ENCODE measurements around the gene CDK4. TPM values are rescaled to one million over a fixed set of nuclear protein-coding genes. Genes with fewer than 3 reads are reported as not detected.
A peak's percentile ranks its signal among the peaks of the same experiment; 100 is the strongest.

CDK4 gene
- total RNA-seq, 1 donor from 2014 or later, result 193 TPM

DNA sequence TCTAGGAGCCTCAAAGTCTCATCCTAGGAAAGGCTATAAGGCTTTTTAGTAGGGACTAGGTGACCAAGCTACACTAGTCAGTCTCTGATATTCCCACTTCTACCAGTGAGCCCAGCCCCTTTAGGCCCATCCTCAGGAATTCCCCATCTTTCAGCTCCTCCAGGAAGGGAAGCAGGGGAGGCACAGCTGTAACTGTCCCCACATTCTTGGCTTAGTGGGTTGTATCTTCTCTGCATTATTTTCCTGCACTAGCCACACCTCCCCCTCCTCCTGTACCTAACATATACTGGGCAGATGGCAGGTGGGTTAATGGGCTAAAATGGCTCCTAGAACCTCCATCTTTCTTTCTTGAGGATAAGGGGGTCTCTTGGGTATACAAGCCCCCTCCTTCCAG lies 15.2 kb upstream of the CDK4 start:
- H3K27me3 Mint-ChIP-seq, result peaks cover 62% of the 10 kb centered on the region
- TF ChIP-seq CTCF (conservative IDR thresholded peaks at IDR 0.05), result no peak
- H3K27ac Mint-ChIP-seq, result no peak overlapping the region
- no peaks in the 10 kb centered on the region for H3K9me3 Mint-ChIP-seq
- no peak for DNase-seq (ENCODE audit: extremely low spot score, unreplicated experiment)
- H3K4me1 Mint-ChIP-seq (ENCODE audit: unreplicated experiment), result peaks cover 22% of the 10 kb centered on the region
- no peak overlapping the region for H3K4me3 Mint-ChIP-seq
- peaks cover 22% of the 10 kb centered on the region for H3K36me3 Mint-ChIP-seq

DNA sequence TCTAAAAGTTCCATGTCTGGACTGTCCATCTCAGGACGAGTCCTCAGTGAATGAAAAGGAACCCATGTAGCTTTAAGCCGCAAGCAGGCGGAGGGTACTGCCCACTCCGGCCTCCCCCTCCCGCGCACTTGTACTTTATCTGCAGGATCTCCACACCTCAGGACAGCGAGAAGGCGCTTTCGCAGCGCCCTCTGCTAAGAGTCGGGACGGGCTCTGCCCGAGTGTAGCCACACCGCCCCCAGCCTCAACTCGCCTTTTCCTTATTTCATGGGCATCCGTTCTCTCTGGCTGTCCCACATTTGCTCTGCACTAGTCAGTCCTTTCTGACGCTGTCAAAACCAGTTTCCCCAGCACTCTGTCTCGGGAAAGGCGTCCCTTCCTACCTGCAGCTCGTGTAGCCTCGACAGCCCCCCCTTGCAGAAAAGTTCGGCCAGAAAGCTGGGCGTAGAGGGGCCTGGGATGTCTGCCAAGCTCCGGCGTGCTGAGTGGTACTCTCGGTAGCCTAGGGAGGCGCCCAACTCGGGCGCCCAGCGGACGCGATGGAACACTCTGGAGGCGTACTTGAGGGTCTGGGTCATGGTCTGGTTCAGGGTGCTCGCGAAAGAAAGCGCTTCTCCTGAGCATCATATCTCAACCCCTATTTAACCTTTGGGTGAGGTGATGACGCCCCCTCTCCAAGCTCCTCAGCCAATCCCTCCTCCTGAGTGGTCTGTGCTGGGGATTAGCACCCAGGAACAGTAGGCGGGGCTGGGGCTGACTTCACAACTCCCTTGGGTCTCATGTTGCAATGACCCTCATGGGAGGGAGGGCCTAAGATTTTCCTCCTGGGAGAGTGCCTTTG lies 14.6 kb upstream of the CDK4 start, which contains the start of gene CYP27B1:
TSS of gene CYP27B1 (minus strand) at position 615 of the 841 bp plus-strand sequence. CDS start at position 578, 37 bp downstream.
- no peak within 1 kb of the TSS for H3K27ac Mint-ChIP-seq
- H3K9me3 Mint-ChIP-seq, result no peaks in the 10 kb centered on the region
- H3K4me1 Mint-ChIP-seq (ENCODE audit: unreplicated experiment), result peaks cover 19% of the 10 kb centered on the region
- peak within 1 kb of the TSS; percentile 70 for H3K4me3 Mint-ChIP-seq
- peaks cover 68% of the 10 kb centered on the region for H3K27me3 Mint-ChIP-seq
- DNase-seq (ENCODE audit: extremely low spot score, unreplicated experiment), result no peak
- no peak for TF ChIP-seq CTCF (conservative IDR thresholded peaks at IDR 0.05)
- peaks cover 22% of the 10 kb centered on the region for H3K36me3 Mint-ChIP-seq

GRCh38 chr12:57765698-57766463 lies 13.8 kb upstream of the CDK4 start:
- peaks cover 11% of the 10 kb centered on the region for H3K4me1 Mint-ChIP-seq (ENCODE audit: unreplicated experiment)
- no peak for DNase-seq (ENCODE audit: extremely low spot score, unreplicated experiment)
- no peak for TF ChIP-seq CTCF (conservative IDR thresholded peaks at IDR 0.05)
- peak overlapping the region; percentile 70 for H3K4me3 Mint-ChIP-seq
- no peak overlapping the region for H3K27ac Mint-ChIP-seq
- H3K36me3 Mint-ChIP-seq, result peaks cover 22% of the 10 kb centered on the region
- H3K27me3 Mint-ChIP-seq, result peaks cover 75% of the 10 kb centered on the region
- no peaks in the 10 kb centered on the region for H3K9me3 Mint-ChIP-seq

DNA sequence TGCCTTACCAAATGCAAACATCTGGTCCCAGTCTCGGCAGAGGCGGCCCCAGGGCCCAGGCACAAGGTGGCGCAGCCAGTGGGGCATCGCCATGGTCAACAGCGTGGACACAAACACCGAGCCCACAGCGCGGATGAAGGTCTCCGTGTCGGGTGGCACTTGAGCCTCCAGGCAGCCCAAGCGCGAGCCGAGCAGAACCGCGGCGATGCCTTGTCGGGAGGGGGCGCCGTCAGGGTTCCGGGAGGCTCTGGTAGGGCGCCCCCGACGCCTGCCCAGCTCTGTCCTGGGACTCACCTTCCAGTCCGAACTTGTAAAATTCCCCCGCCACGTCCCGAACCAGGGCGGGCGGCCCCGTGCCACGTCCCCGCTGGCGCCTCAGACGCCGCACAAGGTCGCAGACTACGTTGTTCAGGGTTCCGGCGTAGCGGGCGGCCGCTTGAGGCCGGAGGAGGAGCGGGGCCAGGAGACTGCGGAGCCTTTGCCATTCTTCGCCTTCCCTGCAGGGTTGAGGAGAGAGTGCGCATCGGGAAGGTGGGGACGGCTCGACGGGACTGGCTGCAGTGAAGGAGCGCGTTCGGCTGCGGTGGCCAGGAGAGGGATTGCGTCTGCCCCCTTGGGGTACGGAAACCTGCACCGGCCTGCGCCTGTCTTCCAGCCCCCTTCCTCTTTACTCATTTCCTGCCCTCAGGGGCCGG lies 13.0 kb upstream of the CDK4 start:
- DNase-seq (ENCODE audit: extremely low spot score, unreplicated experiment), result no peak
- Mint-ChIP-seq H3K27me3 (peaks cover 82% of the 10 kb centered on the region), H3K4me1 (ENCODE audit: unreplicated experiment) (peaks cover 6% of the 10 kb centered on the region)

More for the DNA sequence above, 13.0 kb upstream of the CDK4 start:
- Mint-ChIP-seq H3K27ac (no peak overlapping the region), H3K9me3 (no peaks in the 10 kb centered on the region), H3K36me3 (peaks cover 17% of the 10 kb centered on the region), H3K4me3 (peak overlapping the region; percentile 65)
- peak; percentile 28 for TF ChIP-seq CTCF (conservative IDR thresholded peaks at IDR 0.05)
